ENCODE results near the gene RPS6KC1. TPM values are rescaled to one million over a fixed set of nuclear protein-coding genes. Genes with fewer than 3 reads are reported as not detected.

Gene RPS6KC1
- total RNA-seq, 4 donors from 2014 or later = 13.5 to 29.7 (median 22.2) TPM

- H3K4me3 ChIP-seq = no peak overlapping the region
- TF ChIP-seq POLR2A (IDR thresholded peaks at IDR 0.05) = no peak
- TF ChIP-seq, protein P1, sequence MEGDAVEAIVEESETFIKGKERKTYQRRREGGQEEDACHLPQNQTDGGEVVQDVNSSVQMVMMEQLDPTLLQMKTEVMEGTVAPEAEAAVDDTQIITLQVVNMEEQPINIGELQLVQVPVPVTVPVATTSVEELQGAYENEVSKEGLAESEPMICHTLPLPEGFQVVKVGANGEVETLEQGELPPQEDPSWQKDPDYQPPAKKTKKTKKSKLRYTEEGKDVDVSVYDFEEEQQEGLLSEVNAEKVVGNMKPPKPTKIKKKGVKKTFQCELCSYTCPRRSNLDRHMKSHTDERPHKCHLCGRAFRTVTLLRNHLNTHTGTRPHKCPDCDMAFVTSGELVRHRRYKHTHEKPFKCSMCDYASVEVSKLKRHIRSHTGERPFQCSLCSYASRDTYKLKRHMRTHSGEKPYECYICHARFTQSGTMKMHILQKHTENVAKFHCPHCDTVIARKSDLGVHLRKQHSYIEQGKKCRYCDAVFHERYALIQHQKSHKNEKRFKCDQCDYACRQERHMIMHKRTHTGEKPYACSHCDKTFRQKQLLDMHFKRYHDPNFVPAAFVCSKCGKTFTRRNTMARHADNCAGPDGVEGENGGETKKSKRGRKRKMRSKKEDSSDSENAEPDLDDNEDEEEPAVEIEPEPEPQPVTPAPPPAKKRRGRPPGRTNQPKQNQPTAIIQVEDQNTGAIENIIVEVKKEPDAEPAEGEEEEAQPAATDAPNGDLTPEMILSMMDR (IDR thresholded peaks at IDR 0.05) = no peak
- no peaks in the 10 kb centered on the region for H3K36me3 ChIP-seq
- DNase-seq = no peak
- H3K27ac ChIP-seq = no peak overlapping the region
- no peaks in the 10 kb centered on the region for H3K27me3 ChIP-seq
- H3K9me3 ChIP-seq = no peaks in the 10 kb centered on the region
- H3K4me1 ChIP-seq = no peaks in the 10 kb centered on the region
Measured at GRCh38 chr1:213286235-213286634, 235.2 kb downstream of the RPS6KC1 start.

DNA sequence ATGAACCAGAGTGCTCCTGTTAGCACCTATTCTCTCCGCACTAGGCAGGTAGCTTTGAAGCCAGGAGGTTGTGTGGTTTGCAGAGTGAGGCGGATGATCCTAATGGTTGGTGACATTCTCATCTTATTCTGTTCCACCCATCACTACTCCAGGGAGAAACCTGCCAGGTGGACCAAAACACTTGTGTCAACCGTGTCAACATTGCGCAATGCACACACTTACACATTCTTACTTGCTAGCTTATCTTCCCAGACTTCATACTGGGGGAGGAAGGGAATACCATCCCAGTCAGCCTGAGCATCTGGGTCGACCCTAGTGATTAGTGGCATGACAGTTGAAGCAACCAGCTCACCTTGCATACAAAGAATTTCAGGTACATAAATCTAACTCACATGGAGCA lies 236.9 kb downstream of the RPS6KC1 start:
- TF ChIP-seq POLR2A (IDR thresholded peaks at IDR 0.05) = no peak
- TF ChIP-seq, protein P1 (IDR thresholded peaks at IDR 0.05) = no peak
- H3K36me3 ChIP-seq = no peaks in the 10 kb centered on the region
- no peaks in the 10 kb centered on the region for H3K9me3 ChIP-seq
- no peak for DNase-seq
- H3K27me3 ChIP-seq = no peaks in the 10 kb centered on the region
- H3K4me1 ChIP-seq = no peaks in the 10 kb centered on the region
- H3K4me3 ChIP-seq = no peak overlapping the region
- no peak overlapping the region for H3K27ac ChIP-seq

DNA sequence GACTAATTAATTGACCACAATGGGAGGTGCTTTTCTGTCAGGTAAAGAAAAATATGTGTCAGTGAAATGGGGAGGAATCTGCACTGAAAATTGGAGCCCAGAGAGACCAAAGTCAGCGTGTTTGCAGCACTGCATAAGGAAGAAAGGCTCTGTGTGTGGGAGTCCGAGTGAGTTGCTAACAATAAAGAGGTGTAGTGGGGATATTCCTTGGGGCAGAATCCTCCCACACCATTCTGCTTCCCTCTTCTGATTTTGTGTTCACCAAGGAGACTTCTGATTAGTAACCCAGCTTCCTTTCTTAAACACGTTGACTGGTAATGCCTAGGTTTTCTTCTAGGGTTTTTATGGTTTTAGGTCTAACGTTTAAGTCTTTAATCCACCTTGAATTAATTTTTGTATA lies 240.5 kb downstream of the RPS6KC1 start:
- Histone ChIP-seq H3K36me3 (no peaks in the 10 kb centered on the region), H3K27ac (no peak overlapping the region), H3K4me1 (no peaks in the 10 kb centered on the region), H3K27me3 (no peaks in the 10 kb centered on the region), H3K9me3 (no peaks in the 10 kb centered on the region), H3K4me3 (no peak overlapping the region)
- TF ChIP-seq POLR2A (IDR thresholded peaks at IDR 0.05) = no peak
- TF ChIP-seq, protein P1 (IDR thresholded peaks at IDR 0.05) = no peak
- no peak for DNase-seq

GRCh38 chr1:213292614-213293013 lies 241.6 kb downstream of the RPS6KC1 start:
- TF ChIP-seq, protein P1 (IDR thresholded peaks at IDR 0.05) = no peak
- Histone ChIP-seq H3K4me3 (no peak overlapping the region), H3K27me3 (no peaks in the 10 kb centered on the region), H3K36me3 (no peaks in the 10 kb centered on the region), H3K9me3 (no peaks in the 10 kb centered on the region), H3K4me1 (no peaks in the 10 kb centered on the region), H3K27ac (no peak overlapping the region)
- DNase-seq = no peak

DNA sequence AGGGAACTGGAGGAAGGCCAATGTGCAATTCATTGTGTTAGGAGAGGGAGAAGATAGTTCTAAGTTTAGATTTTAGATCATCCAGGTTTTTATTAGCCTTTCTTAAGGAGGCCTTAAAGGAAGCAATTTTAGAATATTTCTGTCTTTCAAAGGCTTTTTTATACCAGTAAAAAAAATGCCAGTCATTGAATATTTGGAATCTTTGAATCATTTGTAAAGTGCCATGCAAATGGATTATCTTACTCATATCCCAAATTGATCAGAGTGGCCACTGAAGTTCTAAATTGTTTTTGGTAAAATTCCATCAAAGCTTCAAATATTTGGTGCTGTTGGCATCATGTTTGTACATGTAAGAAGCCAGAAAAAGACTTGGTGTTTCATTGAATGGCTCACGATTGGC lies 244.8 kb downstream of the RPS6KC1 start:
- Histone ChIP-seq H3K27me3 (no peaks in the 10 kb centered on the region), H3K36me3 (no peaks in the 10 kb centered on the region), H3K27ac (no peak overlapping the region), H3K9me3 (no peaks in the 10 kb centered on the region), H3K4me1 (no peaks in the 10 kb centered on the region), H3K4me3 (no peak overlapping the region)
- DNase-seq = no peak
- TF ChIP-seq POLR2A (IDR thresholded peaks at IDR 0.05) = no peak
- TF ChIP-seq, protein P1 (IDR thresholded peaks at IDR 0.05) = no peak

DNA sequence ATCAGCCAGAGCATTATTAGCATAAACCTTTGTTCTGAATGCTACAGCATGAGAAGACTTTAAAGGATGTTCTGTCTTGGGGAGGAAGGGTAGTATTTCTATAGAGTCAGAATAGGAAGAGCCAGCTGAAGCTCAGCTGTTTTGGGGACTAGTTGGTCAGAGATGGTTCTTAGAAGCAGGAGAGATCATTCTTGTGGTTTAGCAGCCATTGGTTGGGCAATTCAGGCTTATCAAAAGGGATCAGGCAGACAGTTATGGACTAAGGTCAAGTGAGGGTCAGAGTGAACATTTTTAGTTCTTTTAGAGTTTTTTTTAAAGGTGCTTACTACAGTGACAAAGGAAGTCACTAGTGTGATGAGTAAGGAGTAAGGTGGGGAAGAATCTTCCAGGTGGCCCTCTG lies 245.5 kb downstream of the RPS6KC1 start:
- TF ChIP-seq, protein P1 (IDR thresholded peaks at IDR 0.05) = no peak
- TF ChIP-seq POLR2A (IDR thresholded peaks at IDR 0.05) = no peak
- no peaks in the 10 kb centered on the region for H3K36me3 ChIP-seq
- no peaks in the 10 kb centered on the region for H3K27me3 ChIP-seq
- no peak overlapping the region for H3K4me3 ChIP-seq
- H3K9me3 ChIP-seq = no peaks in the 10 kb centered on the region
- no peak for DNase-seq
- no peak overlapping the region for H3K27ac ChIP-seq
- no peaks in the 10 kb centered on the region for H3K4me1 ChIP-seq

All from Peyer's patch (tissue), 4 donors.